BJ (cell line): ENCODE results near the gene PPP1R1B. TPM values are rescaled to one million over a fixed set of nuclear protein-coding genes. Genes with fewer than 3 reads are reported as not detected.

ENCODE experiments used
- CTCF ChIA-PET: fragments of 350-600 bp; formaldehyde crosslinking; extraction: SDS; loops from one replicate; lab custom pipeline; 2021; ENCODE audit warnings: antibody characterized with exemption, inconsistent platforms; lab: Yijun Ruan, JAX
- POLR2A ChIA-PET: fragments of 300-600 bp; sonication (Branson Sonifier 250); formaldehyde crosslinking; extraction: SDS; loops from one replicate; lab custom pipeline; 2021; ENCODE audit warnings: antibody characterized with exemption; lab: Charles Lee
- DNase-seq: peaks from one replicate; pipeline ENCODE4 v3.0.0-alpha.2; 2011; ENCODE audit warnings: low read depth
- H3K27me3 ChIP-seq: 2 replicates; pipeline ENCODE4 v1.6.0; 2011; ENCODE audit warnings: low read length; ENCODE audit not compliant: control insufficient read depth, insufficient read depth
- H3K36me3 ChIP-seq: 2 replicates; pipeline ENCODE4 v1.5.1; 2011; ENCODE audit warnings: low read length; ENCODE audit not compliant: control insufficient read depth, insufficient read depth
- H3K4me3 ChIP-seq: 2 replicates; pipeline ENCODE4 v1.5.1; 2011; ENCODE audit warnings: low read depth, mild to moderate bottlenecking, control low read depth, low read length
- CTCF ChIP-seq: IDR thresholded peaks from 2 replicates; pipeline ENCODE4 v1.5.1; 2011; ENCODE audit warnings: low read depth, mild to moderate bottlenecking, control low read depth, inconsistent platforms, low read length, moderate library complexity; ENCODE audit not compliant: insufficient read depth
- polyA plus RNA-seq: library from polyadenylated mRNA; depleted of rRNA; stranded (reverse); fragments of >200 nt; gene quantifications from 2 replicates; pipeline ENCODE4 v1.2.3, GENCODE V29; 2011

PPP1R1B gene
- polyA plus RNA-seq, 1 experiment: not detected

DNA sequence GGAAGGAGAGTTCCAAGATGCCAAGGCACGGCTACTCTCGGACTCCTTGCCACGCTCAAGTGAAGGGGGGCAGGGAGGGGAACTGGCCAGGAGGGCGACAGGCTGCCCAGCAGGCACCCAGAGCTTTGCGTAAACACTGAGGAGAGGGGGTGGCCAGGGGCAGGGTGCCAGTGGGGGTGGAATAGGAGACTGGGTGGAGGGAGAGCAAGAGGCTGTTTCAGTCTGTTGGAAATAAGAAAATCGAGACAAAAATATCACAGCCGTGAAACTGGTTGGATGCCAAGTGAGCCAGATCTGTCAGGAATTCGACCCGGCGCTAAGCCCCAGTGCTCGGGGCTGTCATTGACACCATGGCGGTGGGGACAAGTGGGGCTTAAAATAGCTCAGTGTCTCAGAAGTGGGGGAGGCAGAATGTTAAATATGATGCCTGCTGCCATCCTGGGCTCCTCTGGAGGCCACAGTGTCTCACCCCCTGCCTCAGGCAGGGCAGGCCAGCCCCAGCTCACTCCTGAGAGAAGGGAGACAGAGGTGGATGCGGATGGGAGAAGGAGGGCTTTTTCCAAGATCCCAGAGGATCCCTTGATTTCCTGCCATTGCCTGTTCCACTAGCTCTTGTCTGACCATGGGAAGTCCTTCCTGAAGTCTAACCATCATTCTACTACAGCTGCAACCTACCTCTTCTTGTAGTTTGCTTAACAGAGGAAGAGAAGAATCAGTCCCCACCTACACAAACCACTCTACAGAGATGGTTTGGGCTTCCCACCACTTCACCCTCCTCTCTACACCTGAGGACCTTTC, 51.0 kb downstream of the PPP1R1B start:
- CTCF ChIA-PET: interaction anchor here (1.1 to 16.9 kb wide), 8 partner anchors 9 to 55 kb away, joined by 3 to 185 read pairs (median 6); partner anchors contain the start of genes ERBB2, PGAP3, PNMT and PPP1R1B
- POLR2A ChIA-PET: interaction anchor here (1.3 kb wide), 1 partner anchor 10 kb away, joined by 4 read pairs; the partner anchor contains the start of gene PGAP3
- DNase-seq: no peak
- peaks cover 1% of the 10 kb centered on the region; the same call in 1 of the 2 replicates for H3K36me3 ChIP-seq
- H3K27me3 ChIP-seq: no peaks in the 10 kb centered on the region
- no peak overlapping the region for H3K4me3 ChIP-seq
- no peak for TF ChIP-seq CTCF

GRCh38 chr17:39678340-39679116, 51.8 kb downstream of the PPP1R1B start:
- Histone ChIP-seq H3K27me3 (no peaks in the 10 kb centered on the region), H3K4me3 (no peak overlapping the region), H3K36me3 (peaks cover 1% of the 10 kb centered on the region; the same call in 1 of the 2 replicates)
- POLR2A ChIA-PET: interaction anchor here (1.3 kb wide), 1 partner anchor 9 kb away, joined by 4 read pairs; the partner anchor contains the start of gene PGAP3
- no peak for DNase-seq
- no peak for TF ChIP-seq CTCF
- CTCF ChIA-PET: interaction anchor here (1.0 to 16.9 kb wide), 7 partner anchors 9 to 56 kb away, joined by 3 to 185 read pairs (median 7); partner anchors contain the start of genes PGAP3, PNMT and PPP1R1B

- no peak for TF ChIP-seq CTCF
- ChIA-PET POLR2A (no interaction called here), CTCF (interaction anchor here (1.0 to 16.9 kb wide), 4 partner anchors 8 to 58 kb away, joined by 3 to 185 read pairs (median 10); partner anchors contain the start of genes PGAP3, PNMT and PPP1R1B)
- H3K36me3 ChIP-seq: peaks cover 2% of the 10 kb centered on the region; the same call in 1 of the 2 replicates
- DNase-seq: no peak
- no peaks in the 10 kb centered on the region for H3K27me3 ChIP-seq
- H3K4me3 ChIP-seq: no peak overlapping the region
Observed at GRCh38 chr17:39679521-39680192, 52.9 kb downstream of the PPP1R1B start.

DNA sequence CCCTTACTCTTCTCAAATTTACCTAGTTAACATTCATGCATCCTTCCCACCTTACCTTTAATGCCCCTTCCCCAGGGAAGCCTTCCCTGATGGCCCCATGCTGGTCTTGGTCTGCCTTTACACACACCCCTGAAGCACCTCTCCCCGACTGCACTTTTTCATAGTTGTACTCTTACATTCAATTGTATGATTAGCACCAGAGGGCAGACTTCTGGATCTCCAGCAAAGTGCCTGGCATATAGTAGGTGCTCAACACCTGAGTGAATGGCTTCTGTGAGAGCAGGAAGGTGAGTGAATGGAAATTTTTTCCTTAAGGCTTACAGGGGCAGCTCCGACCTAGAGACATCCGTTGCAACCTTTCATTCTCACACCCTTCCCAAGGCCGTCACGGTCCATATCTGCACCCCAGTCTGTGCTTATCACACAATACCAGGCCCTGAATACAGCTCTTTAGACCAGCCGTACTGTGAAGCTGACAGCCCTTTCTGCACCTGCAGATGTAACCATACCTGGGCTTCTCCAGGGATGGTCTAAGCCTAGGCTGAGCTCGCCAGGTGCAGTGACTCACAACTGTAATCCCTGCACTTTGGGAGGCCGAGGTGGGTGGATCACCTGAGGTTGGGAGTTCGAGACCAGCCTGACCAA, 56.7 kb downstream of the PPP1R1B start:
- Histone ChIP-seq H3K36me3 (peaks cover 4% of the 10 kb centered on the region; the same call in 1 of the 2 replicates), H3K27me3 (no peaks in the 10 kb centered on the region), H3K4me3 (no peak overlapping the region)
- no peak for DNase-seq
- POLR2A ChIA-PET: no interaction called here
- CTCF ChIA-PET: interaction anchor here (1.0 to 1.6 kb wide), 3 partner anchors 29 to 136 kb away, joined by 3 to 5 read pairs (median 4); no protein-coding TSS in a partner anchor
- TF ChIP-seq CTCF: no peak
